ENCODE data around the gene PARD6G. TPM values are rescaled to one million over a fixed set of nuclear protein-coding genes. Genes with fewer than 3 reads are reported as not detected.

Gene PARD6G
- total and polyA plus RNA-seq, 2 of the 8 experiments (the other 6 are each of a cell fraction or from before 2014, with no cell fraction given), result 11.3 to 17.9 TPM

- FAIRE-seq (no peak), DNase-seq (ENCODE audit: low read depth in 1 of 2, low spot score in 2 of 2) (no peak)
- H4K5ac ChIP-seq (ENCODE audit: insufficient read length, low read depth, low read length), result no peak overlapping the region
- H3K56ac ChIP-seq (replicated peaks; ENCODE audit: insufficient read length, low read depth, low read length), result no peak overlapping the region
- CTCF ChIA-PET (ENCODE audit: partially characterized antibody), result interaction anchor here (1.9 to 10.1 kb wide), 2 partner anchors 18 to 24 kb away, joined by 12 to 124 read pairs; no protein-coding TSS in a partner anchor
- no peak overlapping the region for H2BK20ac ChIP-seq (ENCODE audit: low read length)
- no peaks in the 10 kb centered on the region; the same call in 1 of the 2 replicates for H3K23me2 ChIP-seq (ENCODE audit: low read depth, low read length)
- no peak overlapping the region for H3K14ac ChIP-seq (ENCODE audit: insufficient read length)
- no peak overlapping the region; the same call in 1 of the 2 replicates for H2BK15ac ChIP-seq (ENCODE audit: low read length)
- no peak overlapping the region for H3K9ac ChIP-seq (replicated peaks in 1 of 4; ENCODE audit: extremely low read depth in 1 of 4, low read depth in 3 of 4, low read length in 3 of 4)
- no peaks in the 10 kb centered on the region for H3K9me3 ChIP-seq (ENCODE audit: insufficient read depth in 2 of 2, low read depth in 1 of 2, low read length in 1 of 2)
- H2BK12ac ChIP-seq (ENCODE audit: low read depth, low read length), result peak overlapping the region; percentile 39; the same call in 1 of the 2 replicates
- WGBS, 2 experiments (ENCODE audit: extremely low coverage in 1 of 2, insufficient coverage in 1 of 2, insufficient read length in 1 of 2, insufficient replicate concordance in 2 of 2, low coverage in 1 of 2, low lambda C conversion rate in 2 of 2, missing lambda C conversion rate in 1 of 2), result 88% methylated on average over 16 of the region's 17 CpGs; no CpG with 5 or more reads in 1 of the 2 experiments
- H4K8ac ChIP-seq (ENCODE audit: extremely low read depth, insufficient read depth, low read length), result no peak overlapping the region
- H3K4me3 ChIP-seq (ENCODE audit: extremely low read depth in 1 of 4, insufficient read depth in 2 of 4, low read depth in 3 of 4, low read length in 4 of 4), result no peak overlapping the region
- no peak overlapping the region for H3K4ac ChIP-seq (replicated peaks; ENCODE audit: insufficient read length, low read depth, low read length)
- H3K27me3 ChIP-seq (replicated peaks in 1 of 4; ENCODE audit: control insufficient read depth in 3 of 4, extremely low read depth in 1 of 4, insufficient read depth in 3 of 4, low read length in 3 of 4), result no peaks in the 10 kb centered on the region
- POLR2A ChIA-PET (ENCODE audit: partially characterized antibody), result interaction anchor here (1.5 kb wide), 1 partner anchor 26 kb away, joined by 3 read pairs; no protein-coding TSS in a partner anchor
- no peak overlapping the region; the same call in 1 of the 2 replicates for H2BK5ac ChIP-seq (ENCODE audit: low read depth, low read length)
- peaks cover 0 to 3% (median under 1%) of the 10 kb centered on the region in 4 experiments; a peak in 2 of 7 replicates for H3K4me1 ChIP-seq (replicated peaks in 1 of 4; ENCODE audit: control insufficient read depth in 3 of 4, insufficient read depth in 4 of 4, low read length in 3 of 4)
- no peak overlapping the region for H2AFZ ChIP-seq (ENCODE audit: low read length)
- H2BK120ac ChIP-seq (replicated peaks; ENCODE audit: low read depth, low read length), result no peak overlapping the region
- H3K79me2 ChIP-seq (ENCODE audit: control insufficient read depth in 1 of 2, insufficient read depth in 2 of 2, low read length in 2 of 2), result no peaks in the 10 kb centered on the region
- H3K79me1 ChIP-seq (ENCODE audit: low read depth, low read length), result peaks cover 7% of the 10 kb centered on the region; the same call in 1 of the 2 replicates
- no peak overlapping the region for H3K27ac ChIP-seq (ENCODE audit: low read depth, low read length)
- no peak overlapping the region for H3K23ac ChIP-seq (ENCODE audit: insufficient read length)
- peaks cover 0 to 19% of the 10 kb centered on the region in 2 experiments for H4K20me1 ChIP-seq (replicated peaks in 1 of 2; ENCODE audit: control insufficient read depth in 1 of 2, insufficient read depth in 2 of 2, low read length in 2 of 2)
- H3K4me2 ChIP-seq (ENCODE audit: insufficient read depth in 1 of 2, low read depth in 2 of 2, low read length in 2 of 2), result no peak overlapping the region
- H4K91ac ChIP-seq (replicated peaks; ENCODE audit: insufficient read length, low read length), result no peak overlapping the region
- H2AK5ac ChIP-seq (ENCODE audit: low read depth, low read length), result no peak overlapping the region; the same call in 1 of the 2 replicates
- no peak overlapping the region for H3K18ac ChIP-seq (ENCODE audit: extremely low read depth, low read length)
- H3K36me3 ChIP-seq (ENCODE audit: control insufficient read depth in 2 of 4, insufficient read depth in 4 of 4, low read length in 3 of 4), result no peaks in the 10 kb centered on the region
- TF ChIP-seq SIN3A (conservative IDR thresholded peaks at IDR 0.05 in 1 of 2, IDR thresholded peaks at IDR 0.05 in 1 of 2; ENCODE audit: low read depth in 1 of 2, low read length in 2 of 2) (no peak), ZNF274 (IDR thresholded peaks at IDR 0.05; ENCODE audit: borderline replicate concordance, extremely low read depth, low read length) (no peak), SP4 (IDR thresholded peaks at IDR 0.05; ENCODE audit: low read length) (no peak), TCF12 (IDR thresholded peaks at IDR 0.05; ENCODE audit: low read depth, low read length) (no peak), GTF2F1 (IDR thresholded peaks at IDR 0.05; ENCODE audit: borderline replicate concordance, low read depth, low read length) (no peak), SUZ12 (IDR thresholded peaks at IDR 0.05; ENCODE audit: low read length) (no peak), GABPA (IDR thresholded peaks at IDR 0.05; ENCODE audit: borderline replicate concordance, insufficient read depth, low read length) (no peak), ATF2 (IDR thresholded peaks at IDR 0.05; ENCODE audit: low read length) (no peak), CHD2 (IDR thresholded peaks at IDR 0.05; ENCODE audit: low read length) (no peak), NANOG (IDR thresholded peaks at IDR 0.05; ENCODE audit: insufficient read depth, low read depth, low read length, poor library complexity, severe bottlenecking) (no peak)
Measured at GRCh38 chr18:80176334-80177073, 70.8 kb downstream of the PARD6G start.

All from H1 (cell line).